Bone marrow (tissue), 2 donors: Measurements from ENCODE around the gene PHACTR1.
"Not testable (repeated sequence)": the region's sequence is repeated elsewhere in the genome, so short reads cannot be mapped to it uniquely, and the experiment has no call there.

Experiments used
- DNase-seq, 2 donors: peaks; one replicate each; lab custom pipeline; 2025; lab: John Stamatoyannopoulos, UW

PHACTR1 gene

GRCh38 chr6:13239530-13240455, 523.2 kb downstream of the PHACTR1 start:
- no peak for DNase-seq

GRCh38 chr6:13241364-13241763, 524.8 kb downstream of the PHACTR1 start:
- no peak for DNase-seq

- no peak for DNase-seq
Measured at GRCh38 chr6:13242178-13242577, 525.6 kb downstream of the PHACTR1 start.

GRCh38 chr6:13242590-13242989, 526.0 kb downstream of the PHACTR1 start:
- DNase-seq = no peak

GRCh38 chr6:13243033-13243432, 526.5 kb downstream of the PHACTR1 start:
- DNase-seq = no peak

- not testable (repeated sequence) for DNase-seq
Measured at GRCh38 chr6:13243745-13244144, 527.2 kb downstream of the PHACTR1 start.

GRCh38 chr6:13247627-13248026, 531.1 kb downstream of the PHACTR1 start:
- DNase-seq = no peak

- DNase-seq = no peak
Measured at GRCh38 chr6:13248053-13248452, 531.5 kb downstream of the PHACTR1 start.

- DNase-seq = no peak
Measured at GRCh38 chr6:13248584-13248985, 532.0 kb downstream of the PHACTR1 start.

GRCh38 chr6:13248994-13249393, 532.4 kb downstream of the PHACTR1 start:
- no peak for DNase-seq

- DNase-seq = no peak
Measured at GRCh38 chr6:13249817-13250216, 533.2 kb downstream of the PHACTR1 start.

GRCh38 chr6:13250703-13251102, 534.1 kb downstream of the PHACTR1 start:
- no peak for DNase-seq

- no peak for DNase-seq
Measured at GRCh38 chr6:13251242-13251641, 534.7 kb downstream of the PHACTR1 start.

GRCh38 chr6:13252790-13253189, 536.2 kb downstream of the PHACTR1 start:
- no peak for DNase-seq

- DNase-seq = peak in 1 of 2 donors; percentile 4
Measured at GRCh38 chr6:13253272-13253671, 536.7 kb downstream of the PHACTR1 start.

GRCh38 chr6:13256266-13257001, 539.9 kb downstream of the PHACTR1 start:
- no peak for DNase-seq

- DNase-seq = no peak
Measured at GRCh38 chr6:13259393-13259792, 542.8 kb downstream of the PHACTR1 start.

GRCh38 chr6:13260101-13260598, 543.6 kb downstream of the PHACTR1 start:
- no peak for DNase-seq

- DNase-seq = no peak
Measured at GRCh38 chr6:13260831-13261230, 544.3 kb downstream of the PHACTR1 start.

- peak in 1 of 2 donors; percentile 72 for DNase-seq
Measured at GRCh38 chr6:13261464-13261994, 545.0 kb downstream of the PHACTR1 start.

- DNase-seq = no peak
Measured at GRCh38 chr6:13262302-13263230, 546.0 kb downstream of the PHACTR1 start.
